ENCODE results near the gene MT1M. TPM values are rescaled to one million over a fixed set of nuclear protein-coding genes. Genes with fewer than 3 reads are reported as not detected.

Gene MT1M
- total RNA-seq, 1 experiment from 2014 or later, result 1.8 TPM

DNA sequence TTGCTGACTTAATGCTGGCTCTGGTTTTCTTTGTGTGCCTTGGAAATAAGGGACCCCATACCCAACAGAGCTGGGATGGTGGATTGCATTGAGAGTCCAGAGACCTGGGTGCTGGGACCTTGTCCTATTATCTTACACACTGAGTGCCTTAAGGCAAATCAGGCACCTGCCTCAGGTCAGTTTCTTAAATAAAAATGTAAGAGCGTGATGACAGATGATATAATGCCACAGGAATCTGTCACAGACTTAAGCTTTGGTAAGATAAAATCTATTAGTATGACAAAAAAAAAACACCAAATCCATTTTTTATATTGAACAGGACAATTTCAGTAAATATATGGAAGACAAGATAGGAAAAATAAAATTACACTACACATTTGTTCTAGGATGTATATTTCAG lies 7.6 kb downstream of the MT1M start:
- ChIA-PET POLR2A (no interaction called here), CTCF (interaction anchor here (0.6 kb wide), 1 partner anchor 60 kb away, joined by 5 read pairs; no protein-coding TSS in a partner anchor)
- in situ Hi-C loops (cut with HindIII; ENCODE audit: low pct_unique_long_range_greater_than_20kb, low sequenced_read_pairs) (no loop called here), intact Hi-C loops (cut with micrococcal nuclease; ENCODE audit: unreplicated experiment) (no loop called here)
- Histone ChIP-seq H3K9me3 (ENCODE audit: control insufficient read depth, insufficient read depth, low read depth, low read length) (no peaks in the 10 kb centered on the region), H3K27ac (ENCODE audit: low read length) (no peak overlapping the region), H3K36me3 (ENCODE audit: control insufficient read depth, insufficient read depth, low read length) (no peaks in the 10 kb centered on the region), H3K27me3 (ENCODE audit: control insufficient read depth, insufficient read depth, low read length) (no peaks in the 10 kb centered on the region), H3K4me1 (ENCODE audit: control insufficient read depth, insufficient read depth, low read length) (peaks cover 23% of the 10 kb centered on the region), H3K4me3 (ENCODE audit: low read depth in 2 of 2, low read length in 2 of 2) (no peak overlapping the region)
- no peak for TF ChIP-seq TCF7L2 (IDR thresholded peaks at IDR 0.05; ENCODE audit: low read depth, low read length)
- TF ChIP-seq REST (IDR thresholded peaks at IDR 0.05; ENCODE audit: insufficient read depth in 1 of 2, low read depth in 2 of 2, low read length in 1 of 2), result no peak
- no peak for TF ChIP-seq CTCF (IDR thresholded peaks at IDR 0.05)
- TF ChIP-seq POLR2AphosphoS5 (IDR thresholded peaks at IDR 0.05; ENCODE audit: low read depth, low read length), result no peak
- TF ChIP-seq SIN3A (IDR thresholded peaks at IDR 0.05; ENCODE audit: borderline replicate concordance, insufficient read depth, low read depth, low read length), result no peak
- ATAC-seq, result no peak
- DNase-seq (ENCODE audit: low read depth, low spot score), result no peak
- BruUV-seq (replicated peaks), result no TSS peak

GRCh38 chr16:56641166-56641565 lies 8.7 kb downstream of the MT1M start:
- DNase-seq (ENCODE audit: low read depth, low spot score) (no peak), ATAC-seq (no peak)
- H3K4me3 ChIP-seq (ENCODE audit: low read depth in 2 of 2, low read length in 2 of 2), result no peak overlapping the region
- ChIA-PET POLR2A (no interaction called here), CTCF (no interaction called here)
- no peaks in the 10 kb centered on the region for H3K36me3 ChIP-seq (ENCODE audit: control insufficient read depth, insufficient read depth, low read length)
- H3K4me1 ChIP-seq (ENCODE audit: control insufficient read depth, insufficient read depth, low read length), result peaks cover 23% of the 10 kb centered on the region
- in situ Hi-C loops (cut with HindIII; ENCODE audit: low pct_unique_long_range_greater_than_20kb, low sequenced_read_pairs), result no loop called here
- intact Hi-C loops (cut with micrococcal nuclease; ENCODE audit: unreplicated experiment), result no loop called here
- H3K27ac ChIP-seq (ENCODE audit: low read length), result no peak overlapping the region
- H3K27me3 ChIP-seq (ENCODE audit: control insufficient read depth, insufficient read depth, low read length), result no peaks in the 10 kb centered on the region
- BruUV-seq (replicated peaks), result no TSS peak
- H3K9me3 ChIP-seq (ENCODE audit: control insufficient read depth, insufficient read depth, low read depth, low read length), result no peaks in the 10 kb centered on the region
- TF ChIP-seq POLR2AphosphoS5 (IDR thresholded peaks at IDR 0.05; ENCODE audit: low read depth, low read length), result no peak

DNA sequence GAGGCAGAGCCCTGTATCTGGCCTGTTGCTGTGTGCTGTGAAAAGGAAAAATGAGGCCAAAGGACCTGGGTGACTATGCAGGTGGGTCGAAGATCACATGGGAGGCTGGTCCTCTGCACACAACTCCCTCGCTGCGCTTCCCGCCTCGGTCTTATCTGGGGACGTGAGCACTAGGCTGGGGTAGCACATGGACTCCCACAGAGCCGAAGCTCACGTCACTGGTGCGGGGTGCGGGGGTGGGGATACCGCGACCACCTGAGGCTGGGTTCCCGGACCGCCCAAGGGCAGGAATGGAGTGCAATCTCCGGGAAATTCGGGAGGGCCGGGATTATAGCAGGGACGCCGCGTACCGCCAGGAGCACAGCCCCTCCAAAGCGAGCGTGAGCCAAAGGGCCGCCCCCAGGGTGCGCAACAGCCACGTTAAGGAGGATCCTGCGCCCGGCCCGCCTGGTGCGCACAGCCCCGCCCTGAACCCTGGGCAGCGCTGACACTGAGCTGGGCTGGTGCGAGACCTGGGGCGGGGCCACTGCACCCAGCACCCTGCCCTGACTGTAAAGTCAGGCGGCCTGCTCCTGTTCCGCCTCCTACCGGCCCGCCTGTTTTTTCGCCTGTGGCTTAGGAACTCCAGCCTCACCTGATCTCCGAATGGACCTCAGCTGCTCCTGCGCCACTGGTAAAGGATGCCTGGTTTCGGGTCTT lies 10.8 kb downstream of the MT1M start:
- DNase-seq (ENCODE audit: low read depth, low spot score), result no peak
- TF ChIP-seq CTCF (IDR thresholded peaks at IDR 0.05) (peak; percentile 67), POLR2AphosphoS5 (IDR thresholded peaks at IDR 0.05; ENCODE audit: low read depth, low read length) (no peak)
- BruUV-seq (replicated peaks), result no TSS peak
- in situ Hi-C loops (cut with HindIII; ENCODE audit: low pct_unique_long_range_greater_than_20kb, low sequenced_read_pairs), result no loop called here
- peak overlapping the region; percentile 31 to 40 for H3K4me3 ChIP-seq (ENCODE audit: low read depth in 2 of 2, low read length in 2 of 2)
- no peaks in the 10 kb centered on the region for H3K27me3 ChIP-seq (ENCODE audit: control insufficient read depth, insufficient read depth, low read length)
- no peaks in the 10 kb centered on the region for H3K9me3 ChIP-seq (ENCODE audit: control insufficient read depth, insufficient read depth, low read depth, low read length)
- ChIA-PET POLR2A (interaction anchor here (0.6 to 1.2 kb wide), 2 partner anchors 18 to 113 kb away, joined by 3 to 5 read pairs; partner anchors contain the start of gene MT1E), CTCF (interaction anchor here (0.9 kb wide), 1 partner anchor 42 kb away, joined by 3 read pairs; no protein-coding TSS in a partner anchor)
- ATAC-seq, result peak; percentile 98
- intact Hi-C loops (cut with micrococcal nuclease; ENCODE audit: unreplicated experiment), result no loop called here
- peaks cover 20% of the 10 kb centered on the region for H3K4me1 ChIP-seq (ENCODE audit: control insufficient read depth, insufficient read depth, low read length)
- H3K36me3 ChIP-seq (ENCODE audit: control insufficient read depth, insufficient read depth, low read length), result no peaks in the 10 kb centered on the region
- H3K27ac ChIP-seq (ENCODE audit: low read length), result peak overlapping the region; percentile 54; the same call in 1 of the 2 replicates

Measured in Panc1 (cell line).